OCI-LY3 (cell line): ENCODE results near the gene PPP1CB.

Experiments used
- H2AFZ ChIP-seq: fragments of 200-600, 300-600 bp; shearing (Covaris generic); 2 replicates; pipeline ENCODE4 v1.6.0; 2014; ENCODE audit warnings: antibody characterized with exemption, low read depth, low read length
- H3K27ac ChIP-seq: fragments of 200-600, 300-600 bp; sonication (generic); 2 replicates; pipeline ENCODE4 v1.5.1; 2014; ENCODE audit warnings: mild to moderate bottlenecking, low read length, moderate library complexity, mixed read lengths
- H3K27me3 ChIP-seq: fragments of 200-600, 300-600 bp; sonication (generic); 2 replicates; pipeline ENCODE4 v1.6.1; 2014; ENCODE audit warnings: low read depth, low read length, mixed read lengths
- H3K36me3 ChIP-seq: fragments of 200-600, 300-600 bp; sonication (generic); replicated peaks from 2 replicates; pipeline ENCODE3; 2014; ENCODE audit warnings: low read depth, low read length, mixed read lengths
- H3K4me1 ChIP-seq: fragments of 300-600, 200-600 bp; sonication (generic); 2 replicates; pipeline ENCODE4 v1.6.1; 2014; ENCODE audit warnings: low read length, mixed read lengths
- H3K4me2 ChIP-seq: fragments of 200-600, 300-600 bp; sonication (generic); 2 replicates; pipeline ENCODE4 v1.6.1; 2014; ENCODE audit warnings: low read length, mixed read lengths
- H3K4me3 ChIP-seq: fragments of 300-600, 200-600 bp; sonication (generic); 2 replicates; pipeline ENCODE4 v1.5.1; 2014; ENCODE audit warnings: antibody characterized with exemption, mild to moderate bottlenecking, low read length, moderate library complexity
- H3K79me2 ChIP-seq: fragments of 300-600, 200-600 bp; shearing (Covaris generic); 2 replicates; pipeline ENCODE4 v1.6.1; 2014; ENCODE audit warnings: mild to moderate bottlenecking, low read length, mixed read lengths
- H3K9ac ChIP-seq: fragments of 300-600, 200-600 bp; shearing (Covaris generic); 2 replicates; pipeline ENCODE4 v1.6.0; 2014; ENCODE audit warnings: mild to moderate bottlenecking, low read length, moderate library complexity
- H3K9me3 ChIP-seq: fragments of 200-600, 300-600 bp; shearing (Covaris generic); 2 replicates; pipeline ENCODE4 v1.6.1; 2014; ENCODE audit warnings: low read length, mixed read lengths; ENCODE audit not compliant: insufficient read depth
- H4K20me1 ChIP-seq: fragments of 200-600, 300-600 bp; sonication (generic); 2 replicates; pipeline ENCODE4 v1.6.1; 2016; ENCODE audit warnings: low read length, mixed read lengths; ENCODE audit not compliant: insufficient read depth
- CTCF ChIP-seq: fragments of 200-600, 300-600 bp; sonication (generic); IDR thresholded peaks from 2 replicates; pipeline ENCODE4 v1.5.1; 2014; ENCODE audit warnings: antibody characterized with exemption, low read length, low read depth
- EZH2phosphoT487 ChIP-seq: fragments of 200-600 bp; shearing (Covaris generic); IDR thresholded peaks from 2 replicates; pipeline ENCODE4 v1.6.1; 2018; ENCODE audit warnings: antibody characterized with exemption, mixed run types, low read depth

Gene PPP1CB

GRCh38 chr2:28721601-28722191 is 29.9 kb upstream of the PPP1CB start:
- no peak overlapping the region for H3K4me2 ChIP-seq
- H3K4me1 ChIP-seq, result peaks cover 19% of the 10 kb centered on the region
- H3K9ac ChIP-seq, result no peak overlapping the region
- H2AFZ ChIP-seq, result no peak overlapping the region
- no peak for TF ChIP-seq EZH2phosphoT487
- no peak for TF ChIP-seq CTCF
- H3K27ac ChIP-seq, result no peak overlapping the region
- H4K20me1 ChIP-seq, result no peaks in the 10 kb centered on the region
- H3K9me3 ChIP-seq, result no peaks in the 10 kb centered on the region
- H3K4me3 ChIP-seq, result no peak overlapping the region
- H3K79me2 ChIP-seq, result no peaks in the 10 kb centered on the region
- H3K27me3 ChIP-seq, result no peaks in the 10 kb centered on the region
- H3K36me3 ChIP-seq, result no peaks in the 10 kb centered on the region

- no peak overlapping the region for H3K4me2 ChIP-seq
- H2AFZ ChIP-seq, result no peak overlapping the region
- no peaks in the 10 kb centered on the region for H3K36me3 ChIP-seq
- H3K9ac ChIP-seq, result no peak overlapping the region
- no peak overlapping the region for H3K4me3 ChIP-seq
- no peaks in the 10 kb centered on the region for H3K27me3 ChIP-seq
- no peaks in the 10 kb centered on the region for H4K20me1 ChIP-seq
- no peaks in the 10 kb centered on the region for H3K9me3 ChIP-seq
- no peak overlapping the region for H3K27ac ChIP-seq
- no peaks in the 10 kb centered on the region for H3K79me2 ChIP-seq
- H3K4me1 ChIP-seq, result no peaks in the 10 kb centered on the region
- no peak for TF ChIP-seq EZH2phosphoT487
- TF ChIP-seq CTCF, result no peak
These were observed 26.5 kb upstream of the PPP1CB start for GRCh38 chr2:28725021-28725711.

- Histone ChIP-seq H3K27ac (no peak overlapping the region), H3K9ac (no peak overlapping the region), H3K27me3 (no peaks in the 10 kb centered on the region), H3K4me2 (no peak overlapping the region), H4K20me1 (no peaks in the 10 kb centered on the region), H2AFZ (no peak overlapping the region), H3K4me1 (no peaks in the 10 kb centered on the region), H3K9me3 (no peaks in the 10 kb centered on the region), H3K4me3 (no peak overlapping the region), H3K36me3 (no peaks in the 10 kb centered on the region), H3K79me2 (no peaks in the 10 kb centered on the region)
- TF ChIP-seq CTCF, result no peak
- TF ChIP-seq EZH2phosphoT487, result no peak
These were observed 25.5 kb upstream of the PPP1CB start for GRCh38 chr2:28726177-28726576.

- no peak overlapping the region for H3K4me3 ChIP-seq
- no peaks in the 10 kb centered on the region for H4K20me1 ChIP-seq
- no peaks in the 10 kb centered on the region for H3K36me3 ChIP-seq
- no peak overlapping the region for H3K4me2 ChIP-seq
- no peak overlapping the region for H3K27ac ChIP-seq
- TF ChIP-seq EZH2phosphoT487 (no peak), CTCF (no peak)
- no peak overlapping the region for H2AFZ ChIP-seq
- no peaks in the 10 kb centered on the region for H3K27me3 ChIP-seq
- no peaks in the 10 kb centered on the region for H3K9me3 ChIP-seq
- H3K9ac ChIP-seq, result no peak overlapping the region
- no peaks in the 10 kb centered on the region for H3K79me2 ChIP-seq
- H3K4me1 ChIP-seq, result no peaks in the 10 kb centered on the region
These were observed 21.9 kb upstream of the PPP1CB start for GRCh38 chr2:28729698-28730097.
